ENCODE data around the gene COMMD4.
"Not testable (repeated sequence)": the region's sequence is repeated elsewhere in the genome, so short reads cannot be mapped to it uniquely, and the experiment has no call there.

The COMMD4 gene

GRCh38 chr15:75333654-75334419, 2.0 kb upstream of the COMMD4 start:
- DNase-seq = not testable (repeated sequence)

GRCh38 chr15:75335313-75335704, 554 bp upstream of the COMMD4 start:
- DNase-seq = no peak

DNA sequence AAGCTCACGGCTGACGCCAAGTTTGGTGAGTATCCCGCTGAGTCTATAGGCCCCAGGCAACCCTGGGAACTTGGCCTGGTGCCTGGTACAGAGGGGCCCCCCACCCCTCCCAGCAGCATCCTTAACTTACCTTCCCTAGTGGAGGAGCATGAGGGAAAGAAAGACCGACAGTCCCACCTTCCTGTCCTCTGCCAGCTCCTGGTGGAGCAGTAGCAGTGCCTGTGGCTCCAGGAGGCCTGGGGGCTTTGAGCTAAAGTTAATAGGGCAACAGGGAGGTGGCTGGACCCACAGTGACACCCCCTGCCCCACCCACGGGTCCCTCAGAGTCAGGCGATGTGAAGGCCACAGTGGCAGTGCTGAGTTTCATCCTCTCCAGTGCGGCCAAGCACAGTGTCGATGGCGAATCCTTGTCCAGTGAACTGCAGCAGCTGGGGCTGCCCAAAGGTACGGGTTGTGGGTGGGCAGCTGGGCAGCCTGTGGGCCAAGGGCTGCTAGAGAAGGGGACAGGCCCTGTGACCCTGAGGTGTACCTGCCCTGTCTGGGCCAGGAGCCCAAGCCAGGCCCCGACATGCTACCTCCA, 2.9 kb downstream of the COMMD4 start:
- DNase-seq = no peak

- no peak for DNase-seq
Measured at GRCh38 chr15:75339531-75340240, 3.8 kb downstream of the COMMD4 start.

GRCh38 chr15:75342221-75342620, 6.4 kb downstream of the COMMD4 start:
- DNase-seq = no peak

- DNase-seq = not testable (repeated sequence)
Measured at GRCh38 chr15:75343953-75344352, 8.1 kb downstream of the COMMD4 start.

DNA sequence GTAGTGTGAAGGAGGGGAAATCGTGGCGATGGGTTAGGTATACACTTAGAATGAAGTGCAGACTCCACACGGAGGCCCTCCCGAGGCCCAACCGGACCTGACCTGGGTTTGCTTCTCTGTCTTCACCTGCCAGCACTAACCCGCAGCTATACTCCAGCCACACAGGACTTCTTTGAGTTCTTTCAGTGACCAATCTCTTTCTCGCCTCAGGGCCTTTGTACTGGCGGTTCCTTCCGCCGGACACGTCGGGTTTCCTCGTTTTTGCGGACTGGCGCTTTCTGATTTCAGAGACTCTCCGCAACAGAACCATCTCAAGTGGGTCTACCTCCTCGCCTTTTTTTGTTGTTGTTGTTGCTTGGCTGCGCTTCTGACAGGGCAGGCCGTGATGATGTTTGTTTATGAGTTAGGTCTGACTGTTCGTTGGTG, 10.9 kb downstream of the COMMD4 start, which contains the start of gene NEIL1:
NEIL1 (plus strand) TSS at position 244 of the 426 bp plus-strand sequence. CDS start 1,867 bp downstream, outside the sequence.
- no peak for DNase-seq

GRCh38 chr15:75347222-75348033, 11.6 kb downstream of the COMMD4 start:
- peak; percentile 61 for DNase-seq

DNA sequence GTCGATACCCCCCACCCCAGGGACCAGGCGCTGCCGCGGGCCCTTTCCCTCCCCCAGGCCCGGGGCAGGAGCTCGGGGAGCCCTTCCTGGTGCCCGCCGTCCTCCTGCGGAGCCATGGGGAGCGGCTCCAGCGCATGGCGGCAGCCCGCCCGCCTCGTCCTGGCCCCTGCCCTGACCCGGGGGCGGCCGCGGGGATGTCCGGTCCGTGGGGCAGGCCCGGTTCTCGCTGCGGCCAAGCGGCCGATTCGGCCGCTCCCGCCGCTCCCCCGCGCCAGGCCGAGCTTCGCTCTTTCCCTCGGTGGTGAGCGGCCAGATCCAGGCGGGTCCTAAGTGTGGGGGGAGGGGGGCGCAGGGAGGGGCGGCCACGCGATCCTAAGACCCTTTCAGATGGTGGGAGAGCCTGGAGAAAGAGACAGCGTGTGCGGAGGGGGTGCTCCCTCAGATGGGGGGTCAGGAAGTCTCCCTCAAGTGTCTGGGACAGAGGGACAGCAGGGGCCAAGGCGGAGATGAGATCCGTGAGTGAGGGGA, 12.2 kb downstream of the COMMD4 start:
- DNase-seq = no peak

- no peak for DNase-seq
Measured at GRCh38 chr15:75348562-75349350, 12.9 kb downstream of the COMMD4 start.

DNA sequence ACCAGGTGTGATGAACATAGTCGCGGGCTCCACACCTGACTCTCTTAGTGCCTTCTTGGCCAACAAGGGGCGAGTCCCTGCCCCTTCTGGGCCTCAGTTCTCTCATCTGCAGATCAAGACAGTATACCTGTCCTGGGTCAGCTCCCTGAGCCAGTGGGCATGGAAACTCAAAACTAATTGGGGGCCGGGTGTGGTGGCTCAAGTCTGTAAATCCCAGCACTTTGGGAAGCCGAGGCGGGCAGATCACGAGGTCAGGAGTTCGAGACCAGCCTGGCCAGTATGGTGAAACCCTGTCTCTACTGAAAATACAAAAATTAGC, 13.4 kb downstream of the COMMD4 start:
- DNase-seq = not testable (repeated sequence)

- peak; percentile 80 for DNase-seq
Measured at GRCh38 chr15:75349851-75350588, 14.2 kb downstream of the COMMD4 start.

GRCh38 chr15:75350601-75351361, 14.9 kb downstream of the COMMD4 start:
- peak; percentile 21 for DNase-seq

DNA sequence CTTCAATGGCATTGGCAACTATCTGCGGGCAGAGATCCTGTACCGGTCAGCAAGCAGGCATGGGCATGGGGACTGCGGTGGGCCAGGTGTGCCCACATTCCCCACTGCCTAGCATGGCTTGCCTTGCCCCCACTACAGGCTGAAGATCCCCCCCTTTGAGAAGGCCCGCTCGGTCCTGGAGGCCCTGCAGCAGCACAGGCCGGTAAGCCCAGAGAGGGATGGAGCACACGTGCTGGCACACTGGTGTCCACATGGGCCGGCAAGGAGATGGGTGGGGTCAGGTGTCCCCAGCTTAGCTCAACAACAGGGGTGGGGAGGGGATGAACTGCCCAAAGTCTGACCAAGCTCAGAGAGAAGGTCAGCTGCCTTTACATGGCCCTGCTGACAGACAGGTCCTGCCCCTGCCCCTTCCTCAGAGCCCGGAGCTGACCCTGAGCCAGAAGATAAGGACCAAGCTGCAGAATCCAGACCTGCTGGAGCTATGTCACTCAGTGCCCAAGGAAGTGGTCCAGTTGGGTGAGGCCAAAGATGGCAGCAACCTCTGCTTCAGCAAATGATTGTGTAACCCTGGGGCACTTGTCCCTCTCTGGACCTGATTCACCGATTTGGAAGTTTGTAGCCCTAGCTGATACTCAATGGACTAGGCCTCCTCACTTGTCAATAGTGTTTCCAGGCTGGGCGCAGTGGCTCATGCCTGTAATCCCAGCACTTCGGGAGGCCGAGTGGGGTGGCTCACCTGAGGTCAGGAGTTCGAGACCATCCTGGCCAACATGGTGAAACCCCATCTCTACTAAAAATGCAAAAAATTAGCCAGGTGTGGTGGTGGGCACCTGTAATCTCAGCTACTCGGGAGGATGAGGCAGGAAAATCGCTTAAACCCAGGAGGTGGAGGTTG, 16.6 kb downstream of the COMMD4 start:
- no peak for DNase-seq

- no peak for DNase-seq
Measured at GRCh38 chr15:75353604-75354003, 17.7 kb downstream of the COMMD4 start.

- no peak for DNase-seq
Measured at GRCh38 chr15:75354454-75354853, 18.6 kb downstream of the COMMD4 start.

GRCh38 chr15:75355369-75355768, 19.5 kb downstream of the COMMD4 start:
- DNase-seq = no peak

DNA sequence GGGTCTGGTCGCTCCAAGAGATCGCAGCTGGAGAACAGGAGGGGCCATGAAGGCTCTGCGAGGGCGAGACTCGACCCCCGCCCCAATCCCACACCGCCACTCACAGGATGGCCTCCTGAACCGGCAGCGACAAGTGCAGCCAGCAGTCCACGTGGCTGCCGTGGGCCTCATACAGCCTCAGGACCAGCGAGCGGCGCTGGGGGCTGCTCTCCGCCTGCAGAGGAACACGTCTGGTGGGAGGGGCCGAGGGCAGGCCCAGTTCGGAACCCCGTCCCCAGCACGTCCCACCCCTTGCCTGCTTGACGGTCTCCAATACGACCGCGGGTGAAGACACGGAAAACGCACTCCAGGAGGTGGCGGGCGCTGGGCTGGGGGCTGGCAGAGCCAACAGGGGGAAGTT, 20.1 kb downstream of the COMMD4 start:
- DNase-seq = no peak

- no peak for DNase-seq
Measured at GRCh38 chr15:75356517-75356916, 20.7 kb downstream of the COMMD4 start.

All from stimulated activated CD4-positive, alpha-beta T cell treated with anti-CD3 and anti-CD28 coated beads, Interleukin-15, amount 100 ng/mL, for 24 hours (primary cell).